GM23248 (cell line): ENCODE results near the gene CYS1. TPM values are rescaled to one million over a fixed set of nuclear protein-coding genes. Genes with fewer than 3 reads are reported as not detected.

Experiments used
- DNase-seq: peaks from one replicate; pipeline ENCODE4 v3.0.0-alpha.2; 2015
- H2AFZ ChIP-seq: fragments of 200-600 bp; sonication (generic); 2 replicates; pipeline ENCODE4 v1.6.1; 2016; ENCODE audit warnings: antibody characterized with exemption
- H3F3A ChIP-seq: fragments of 200-600 bp; sonication (generic); 2 replicates; pipeline ENCODE4 v1.6.1; 2016; ENCODE audit warnings: mild to moderate bottlenecking, antibody characterized with exemption, mixed run types; ENCODE audit not compliant: insufficient read depth
- H3K27ac ChIP-seq: fragments of 200-600 bp; sonication (generic); 2 replicates; pipeline ENCODE4 v1.5.1; 2016; ENCODE audit warnings: mild to moderate bottlenecking
- H3K27me3 ChIP-seq: fragments of 200-600 bp; sonication (generic); replicated peaks from 2 replicates; pipeline ENCODE4 v1.6.1; 2016; ENCODE audit warnings: mild to moderate bottlenecking; ENCODE audit not compliant: insufficient read depth
- H3K36me3 ChIP-seq: fragments of 200-600 bp; sonication (generic); 2 replicates; pipeline ENCODE4 v1.6.1; 2016; ENCODE audit warnings: low read depth, mild to moderate bottlenecking
- H3K4me1 ChIP-seq: fragments of 200-600 bp; sonication (generic); 2 replicates; pipeline ENCODE4 v1.6.1; 2016; ENCODE audit warnings: mild to moderate bottlenecking; ENCODE audit not compliant: insufficient read depth
- H3K4me2 ChIP-seq: fragments of 200-600 bp; sonication (generic); one replicate; pipeline ENCODE4 v1.6.1; 2016; ENCODE audit warnings: mild to moderate bottlenecking; ENCODE audit not compliant: unreplicated experiment
- H3K4me3 ChIP-seq: fragments of 200-600 bp; sonication (generic); 2 replicates; pipeline ENCODE4 v1.5.1; 2016; ENCODE audit warnings: mild to moderate bottlenecking
- H3K79me2 ChIP-seq: fragments of 200-600 bp; sonication (generic); 2 replicates; pipeline ENCODE4 v1.6.1; 2016; ENCODE audit warnings: mild to moderate bottlenecking; ENCODE audit not compliant: insufficient read depth
- H3K9ac ChIP-seq: fragments of 200-600 bp; sonication (generic); 2 replicates; pipeline ENCODE4 v1.6.1; 2016; ENCODE audit warnings: mild to moderate bottlenecking
- H3K9me2 ChIP-seq: fragments of 200-600 bp; sonication (generic); 2 replicates; pipeline ENCODE4 v1.6.1; 2016; ENCODE audit warnings: mixed run types, mild to moderate bottlenecking, moderate library complexity; ENCODE audit not compliant: insufficient read depth
- H3K9me3 ChIP-seq: fragments of 200-600 bp; sonication (generic); one replicate; pipeline ENCODE4 v1.6.1; 2017; ENCODE audit warnings: low read depth
- H4K20me1 ChIP-seq: fragments of 200-600 bp; sonication (generic); 2 replicates; pipeline ENCODE4 v1.6.0; 2016; ENCODE audit not compliant: insufficient read depth
- EZH2 ChIP-seq: fragments of 200-600 bp; sonication (generic); IDR thresholded peaks from 2 replicates; pipeline ENCODE4 v1.6.1; 2018; ENCODE audit warnings: antibody characterized with exemption, mild to moderate bottlenecking; ENCODE audit not compliant: insufficient read depth, poor library complexity, severe bottlenecking
- EZH2phosphoT487 ChIP-seq: fragments of 200-600 bp; sonication (generic); IDR thresholded peaks from 2 replicates; pipeline ENCODE4 v1.6.1; 2018; ENCODE audit warnings: antibody characterized with exemption, moderate library complexity, mild to moderate bottlenecking, low read depth; ENCODE audit not compliant: insufficient read depth
- WGBS, 2 experiments: methylation state at CpG; one replicate each; pipeline ENCODE4 v1.1.6; 2015 to 2017; ENCODE audit warnings: low lambda C conversion rate in 2 of 2, low coverage in 1 of 2; ENCODE audit errors: missing lambda C conversion rate in 2 of 2; 5-methylcytosine and 5-hydroxymethylcytosine counted together
- in situ Hi-C: fragments of 300-500 bp; cut with MboI; formaldehyde crosslinking; loops from 2 replicates; pipeline ENCODE4 v1.15.0; 2020
- polyA plus RNA-seq: library from polyadenylated mRNA; unstranded; fragments of >200 nt; fragmentation: Nextera tagmentation; extraction: Ambion mirVana; gene quantifications from 2 replicates; pipeline ENCODE4 v1.2.1, GENCODE V29; 2016
- total RNA-seq: library from RNA; depleted of rRNA; stranded (reverse); fragments of >200 nt; shearing (Covaris generic); gene quantifications from 2 replicates; pipeline ENCODE4 v1.2.3, GENCODE V29; 2014

CYS1 gene
- total and polyA plus RNA-seq, 2 experiments from 2014 or later: 3.1 to 6.1 TPM

DNA sequence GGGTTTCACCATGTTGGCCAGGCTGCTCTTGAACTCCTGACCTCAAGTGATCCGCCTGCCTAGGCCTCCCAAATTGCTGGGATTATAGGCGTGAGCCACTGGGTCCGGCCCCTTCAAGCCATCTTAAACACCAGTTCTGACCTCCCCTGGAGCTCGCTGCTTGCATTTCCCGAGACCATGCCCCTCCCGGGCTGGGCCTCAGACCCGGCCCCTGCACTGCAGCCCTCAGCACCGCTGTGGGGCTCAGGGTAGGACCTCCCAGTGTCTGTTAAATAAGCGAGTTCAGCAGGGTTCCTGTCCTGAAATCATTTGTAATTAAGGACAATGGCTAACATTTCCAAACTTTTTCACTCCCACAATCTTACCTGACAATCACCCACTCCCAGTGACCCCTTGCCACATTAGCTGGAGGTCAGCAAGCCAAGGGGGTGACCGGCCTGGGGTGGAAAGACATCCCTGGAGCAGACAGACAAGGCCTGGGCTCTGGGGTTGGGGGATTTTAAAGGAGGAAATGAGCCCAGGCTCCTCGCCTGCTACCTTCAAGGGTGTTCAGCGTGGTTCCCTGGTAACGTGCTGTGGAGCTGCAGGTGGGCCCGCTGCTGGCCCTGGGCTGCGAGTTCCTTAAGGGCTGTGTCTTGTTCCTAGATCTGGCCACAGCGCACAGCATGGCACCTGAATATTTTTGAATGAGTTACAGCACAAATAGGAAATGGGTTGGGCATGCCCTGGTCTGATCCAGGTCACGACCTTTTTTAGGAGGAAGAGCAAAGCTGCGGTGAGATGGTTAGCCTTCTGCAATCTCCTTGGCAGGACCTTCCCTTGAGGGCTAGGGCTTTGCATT lies 15.1 kb downstream of the CYS1 start:
- in situ Hi-C loops: no loop called here
- Histone ChIP-seq H3K9me2 (no peaks in the 10 kb centered on the region), H3K27me3 (no peaks in the 10 kb centered on the region), H3K9ac (no peak overlapping the region), H3K4me1 (no peaks in the 10 kb centered on the region), H3K4me3 (no peak overlapping the region), H3K79me2 (no peaks in the 10 kb centered on the region), H3K9me3 (no peaks in the 10 kb centered on the region), H3K36me3 (no peaks in the 10 kb centered on the region), H2AFZ (no peak overlapping the region), H3K27ac (no peak overlapping the region), H4K20me1 (no peaks in the 10 kb centered on the region), H3K4me2 (no peak overlapping the region), H3F3A (no peaks in the 10 kb centered on the region)
- TF ChIP-seq EZH2 (no peak), EZH2phosphoT487 (no peak)
- DNase-seq: no peak
- WGBS, 2 experiments: 86 to 91% methylated on average over 17 to 18 of the region's 18 CpGs

- no peak overlapping the region for H3K4me2 ChIP-seq
- H3K4me1 ChIP-seq: no peaks in the 10 kb centered on the region
- H3K36me3 ChIP-seq: no peaks in the 10 kb centered on the region
- no peaks in the 10 kb centered on the region for H3K9me3 ChIP-seq
- H3K9me2 ChIP-seq: no peaks in the 10 kb centered on the region
- TF ChIP-seq EZH2 (no peak), EZH2phosphoT487 (no peak)
- H3K27ac ChIP-seq: no peak overlapping the region
- WGBS, 2 experiments: 84 to 87% methylated on average over 9 of the region's 9 CpGs
- no peak overlapping the region for H3K9ac ChIP-seq
- in situ Hi-C loops: no loop called here
- H3F3A ChIP-seq: no peaks in the 10 kb centered on the region
- no peaks in the 10 kb centered on the region for H4K20me1 ChIP-seq
- H3K4me3 ChIP-seq: no peak overlapping the region
- DNase-seq: no peak
- no peaks in the 10 kb centered on the region for H3K27me3 ChIP-seq
- no peak overlapping the region for H2AFZ ChIP-seq
- no peaks in the 10 kb centered on the region for H3K79me2 ChIP-seq
Observed at GRCh38 chr2:10063566-10063965, 16.6 kb downstream of the CYS1 start.

DNA sequence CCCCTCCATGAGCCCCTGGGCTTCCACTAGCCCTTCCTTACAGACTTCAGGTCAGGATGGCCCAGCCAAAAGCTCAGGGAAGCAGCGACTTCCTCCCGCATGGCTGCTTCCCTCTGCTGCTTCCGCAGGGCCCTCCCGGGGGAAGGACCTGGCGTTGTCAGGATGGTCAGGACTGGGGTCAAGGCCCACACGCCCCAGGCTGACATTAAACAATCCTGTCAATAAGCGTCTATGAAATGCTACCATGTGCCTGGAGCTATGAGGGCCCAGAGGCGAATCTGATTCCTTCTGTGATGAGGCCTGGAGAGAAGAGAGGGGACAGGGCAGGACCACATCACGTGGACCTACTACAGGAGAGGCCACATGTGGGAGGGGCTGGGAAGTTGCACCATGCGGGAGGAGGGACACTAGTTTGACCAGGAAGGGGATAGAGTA lies 17.3 kb downstream of the CYS1 start:
- H4K20me1 ChIP-seq: no peaks in the 10 kb centered on the region
- no peak overlapping the region for H3K9ac ChIP-seq
- H3K4me2 ChIP-seq: no peak overlapping the region
- no peaks in the 10 kb centered on the region for H3K79me2 ChIP-seq
- H3K4me1 ChIP-seq: no peaks in the 10 kb centered on the region
- H3F3A ChIP-seq: no peaks in the 10 kb centered on the region
- no peak overlapping the region for H2AFZ ChIP-seq
- in situ Hi-C loops: no loop called here
- no peaks in the 10 kb centered on the region for H3K9me3 ChIP-seq
- no peaks in the 10 kb centered on the region for H3K36me3 ChIP-seq
- H3K27me3 ChIP-seq: no peaks in the 10 kb centered on the region
- H3K9me2 ChIP-seq: no peaks in the 10 kb centered on the region
- no peak for DNase-seq
- no peak overlapping the region for H3K27ac ChIP-seq
- no peak for TF ChIP-seq EZH2
- no peak for TF ChIP-seq EZH2phosphoT487
- no peak overlapping the region for H3K4me3 ChIP-seq
- 80 to 85% methylated on average over 10 of the region's 10 CpGs for WGBS, 2 experiments

GRCh38 chr2:10061221-10061925 lies 18.8 kb downstream of the CYS1 start:
- Histone ChIP-seq H3K4me1 (peaks cover 12% of the 10 kb centered on the region), H4K20me1 (no peaks in the 10 kb centered on the region), H3K4me2 (no peak overlapping the region), H3F3A (peaks cover 8% of the 10 kb centered on the region; the same call in 1 of the 2 replicates), H3K79me2 (no peaks in the 10 kb centered on the region), H3K9ac (no peak overlapping the region), H3K9me2 (no peaks in the 10 kb centered on the region), H3K36me3 (no peaks in the 10 kb centered on the region), H3K27me3 (no peaks in the 10 kb centered on the region), H3K27ac (no peak overlapping the region), H3K9me3 (no peaks in the 10 kb centered on the region), H3K4me3 (no peak overlapping the region), H2AFZ (no peak overlapping the region)
- TF ChIP-seq EZH2: no peak
- no peak for TF ChIP-seq EZH2phosphoT487
- DNase-seq: no peak
- WGBS, 2 experiments: 72 to 74% methylated on average over 9 of the region's 9 CpGs
- in situ Hi-C loops: no loop called here
